ENCODE results near the gene NAE1.

NAE1 gene

DNA sequence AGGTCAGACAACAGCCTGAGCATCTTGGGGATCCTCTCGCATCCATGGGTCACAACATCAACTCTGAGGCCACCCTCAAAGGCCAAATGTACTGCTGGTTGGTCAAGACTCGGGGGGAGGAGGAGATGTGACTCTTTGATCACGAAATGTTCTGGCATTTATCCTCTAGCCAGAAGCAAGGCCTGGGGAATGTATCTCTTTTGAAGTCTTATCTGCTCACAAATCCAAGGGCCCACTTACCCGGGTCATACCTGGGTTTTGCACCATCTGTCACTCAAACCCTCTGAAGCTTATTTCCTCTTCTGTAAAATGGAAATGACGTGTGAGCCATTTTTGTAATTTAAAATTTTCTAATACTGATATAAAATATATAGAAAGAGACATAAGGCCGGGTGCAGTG lies 26.7 kb upstream of the NAE1 start:
- H3K4me3 ChIP-seq (ENCODE audit: low read depth, low read length) = no peak overlapping the region
- no peak for DNase-seq (ENCODE audit: low read depth)
- TF ChIP-seq, protein P1, sequence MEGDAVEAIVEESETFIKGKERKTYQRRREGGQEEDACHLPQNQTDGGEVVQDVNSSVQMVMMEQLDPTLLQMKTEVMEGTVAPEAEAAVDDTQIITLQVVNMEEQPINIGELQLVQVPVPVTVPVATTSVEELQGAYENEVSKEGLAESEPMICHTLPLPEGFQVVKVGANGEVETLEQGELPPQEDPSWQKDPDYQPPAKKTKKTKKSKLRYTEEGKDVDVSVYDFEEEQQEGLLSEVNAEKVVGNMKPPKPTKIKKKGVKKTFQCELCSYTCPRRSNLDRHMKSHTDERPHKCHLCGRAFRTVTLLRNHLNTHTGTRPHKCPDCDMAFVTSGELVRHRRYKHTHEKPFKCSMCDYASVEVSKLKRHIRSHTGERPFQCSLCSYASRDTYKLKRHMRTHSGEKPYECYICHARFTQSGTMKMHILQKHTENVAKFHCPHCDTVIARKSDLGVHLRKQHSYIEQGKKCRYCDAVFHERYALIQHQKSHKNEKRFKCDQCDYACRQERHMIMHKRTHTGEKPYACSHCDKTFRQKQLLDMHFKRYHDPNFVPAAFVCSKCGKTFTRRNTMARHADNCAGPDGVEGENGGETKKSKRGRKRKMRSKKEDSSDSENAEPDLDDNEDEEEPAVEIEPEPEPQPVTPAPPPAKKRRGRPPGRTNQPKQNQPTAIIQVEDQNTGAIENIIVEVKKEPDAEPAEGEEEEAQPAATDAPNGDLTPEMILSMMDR (IDR thresholded peaks at IDR 0.05; ENCODE audit: control insufficient read depth, extremely low read depth, insufficient read depth) = no peak

DNA sequence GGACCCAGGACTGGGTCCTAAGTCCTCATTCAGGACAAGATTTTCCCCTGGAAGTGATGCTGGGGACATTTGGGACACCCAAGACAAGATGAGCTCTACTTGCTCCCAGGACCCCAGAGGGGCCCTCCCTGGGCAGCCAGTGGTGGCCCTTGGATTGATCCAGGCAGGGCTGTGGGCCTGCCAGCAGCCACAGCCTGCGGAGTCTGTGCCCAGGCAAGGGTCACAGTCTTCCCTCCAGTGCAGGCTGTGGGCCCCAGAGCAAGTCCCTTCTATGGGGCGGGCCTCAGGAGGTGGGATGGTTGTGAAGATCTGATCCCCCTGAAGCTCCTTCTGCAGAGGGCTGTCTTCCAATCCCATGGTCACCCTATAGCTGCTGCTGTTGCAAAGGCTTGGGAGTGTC lies 26.0 kb upstream of the NAE1 start:
- no peak overlapping the region for H3K4me3 ChIP-seq (ENCODE audit: low read depth, low read length)
- TF ChIP-seq, protein P1 (IDR thresholded peaks at IDR 0.05; ENCODE audit: control insufficient read depth, extremely low read depth, insufficient read depth) = no peak
- no peak for DNase-seq (ENCODE audit: low read depth)

DNA sequence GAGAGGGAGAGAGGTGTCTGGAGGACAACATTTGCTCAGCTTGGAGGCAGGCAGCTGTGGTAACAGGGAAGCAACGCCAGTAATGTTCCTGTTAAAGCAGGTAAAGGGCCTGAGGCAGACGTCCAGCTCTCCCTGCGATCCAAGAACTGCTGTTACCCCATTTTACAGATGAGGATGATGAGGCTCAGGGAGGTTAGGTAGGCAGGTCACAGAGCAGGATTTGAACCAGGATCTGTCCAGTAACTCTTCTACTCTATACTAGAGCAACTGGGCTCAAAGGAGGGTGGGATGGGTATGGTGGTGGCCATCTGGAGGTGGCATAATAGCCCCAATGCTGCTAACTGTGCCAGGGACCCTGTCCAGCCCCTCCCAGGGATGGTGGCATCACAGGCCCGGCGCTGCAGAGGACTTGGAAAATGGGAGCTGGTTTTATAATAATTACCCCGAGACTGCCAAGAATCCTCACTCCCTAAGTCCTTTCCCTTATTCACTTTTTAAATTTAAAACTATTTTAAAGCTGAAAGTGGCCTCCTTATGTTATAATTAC lies 25.5 kb upstream of the NAE1 start:
- TF ChIP-seq, protein P1 (IDR thresholded peaks at IDR 0.05; ENCODE audit: control insufficient read depth, extremely low read depth, insufficient read depth) = no peak
- no peak for DNase-seq (ENCODE audit: low read depth)
- H3K4me3 ChIP-seq (ENCODE audit: low read depth, low read length) = no peak overlapping the region

DNA sequence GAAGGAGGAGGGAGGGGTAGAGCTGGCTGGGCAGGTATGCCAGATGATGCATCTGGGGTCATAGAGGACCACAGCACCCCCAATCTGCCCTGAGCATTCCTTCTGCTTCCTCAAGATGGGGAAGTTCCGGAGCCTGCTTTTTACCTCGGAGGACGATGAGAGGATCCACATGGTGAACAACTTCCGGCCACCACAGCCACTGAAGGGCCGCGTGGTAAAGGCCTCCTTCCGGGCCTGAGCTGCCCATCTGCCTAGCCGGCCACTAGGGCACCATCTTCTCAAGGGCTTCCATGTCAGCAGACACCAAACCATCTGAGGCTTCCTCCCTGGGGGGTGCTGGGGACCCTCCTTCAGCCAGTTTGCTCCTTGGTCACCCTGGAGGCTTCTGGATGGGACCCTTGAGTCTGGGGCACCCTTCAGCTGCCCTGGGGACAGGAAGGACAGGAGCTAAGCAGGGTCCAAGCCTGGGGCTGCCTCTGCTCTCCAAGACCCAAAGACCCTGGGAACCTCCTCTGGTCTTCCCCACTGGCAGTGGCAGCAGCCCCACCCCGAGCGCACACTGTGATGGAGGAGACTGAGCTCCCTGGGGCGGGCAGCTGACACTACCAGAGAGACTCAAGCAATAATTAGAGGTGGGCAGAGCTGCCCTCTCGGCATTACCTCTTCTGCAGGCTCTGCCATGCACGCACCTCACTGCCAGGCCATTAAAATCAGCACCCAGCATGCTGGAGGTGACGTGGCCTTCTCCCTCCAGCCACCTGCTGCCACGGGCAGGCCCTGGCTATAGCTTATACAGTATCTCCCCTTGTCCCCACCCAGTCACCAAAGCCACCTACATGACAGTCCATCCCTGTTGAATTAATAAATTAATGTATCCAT lies 22.7 kb upstream of the NAE1 start:
- DNase-seq (ENCODE audit: low read depth) = no peak
- TF ChIP-seq, protein P1 (IDR thresholded peaks at IDR 0.05; ENCODE audit: control insufficient read depth, extremely low read depth, insufficient read depth) = no peak
- H3K4me3 ChIP-seq (ENCODE audit: low read depth, low read length) = no peak overlapping the region

DNA sequence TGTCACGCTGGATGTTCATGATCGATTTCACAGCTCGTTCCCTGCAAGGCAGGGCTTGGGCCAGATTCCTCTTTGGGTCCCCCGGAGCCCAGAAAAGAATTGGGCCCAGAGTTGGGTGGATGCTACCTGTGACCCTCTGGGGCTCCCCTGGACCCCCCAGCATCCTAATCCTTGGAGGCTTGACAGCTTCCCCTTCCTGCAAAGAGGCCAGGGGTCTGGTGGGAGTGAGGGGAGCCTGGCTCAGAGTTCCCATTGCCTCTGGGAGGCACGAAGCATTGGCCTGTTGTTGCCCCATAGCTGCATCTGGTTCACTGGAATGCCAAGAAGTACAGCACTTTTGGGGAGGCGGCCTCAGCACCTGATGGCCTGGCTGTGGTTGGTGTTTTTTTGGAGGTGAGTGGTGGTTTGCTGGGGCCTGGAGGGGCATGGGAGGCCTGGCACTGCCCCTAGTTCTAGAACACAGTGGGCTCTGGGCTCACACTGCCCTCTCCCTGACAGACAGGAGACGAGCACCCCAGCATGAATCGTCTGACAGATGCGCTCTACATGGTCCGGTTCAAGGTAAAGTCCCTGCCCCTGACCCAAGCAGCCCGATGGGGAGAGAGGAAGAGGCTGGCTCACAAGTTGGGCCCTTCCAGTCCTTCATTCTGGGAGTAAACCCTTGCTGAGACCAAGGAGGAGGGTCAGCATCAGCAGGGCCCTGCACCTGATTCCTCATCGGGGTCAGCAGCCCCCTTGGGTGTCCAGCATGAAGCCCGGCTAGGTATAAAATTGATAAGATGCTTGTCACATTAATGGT lies 20.6 kb upstream of the NAE1 start:
- DNase-seq (ENCODE audit: low read depth) = no peak
- TF ChIP-seq, protein P1 (IDR thresholded peaks at IDR 0.05; ENCODE audit: control insufficient read depth, extremely low read depth, insufficient read depth) = no peak
- H3K4me3 ChIP-seq (ENCODE audit: low read depth, low read length) = no peak overlapping the region

DNA sequence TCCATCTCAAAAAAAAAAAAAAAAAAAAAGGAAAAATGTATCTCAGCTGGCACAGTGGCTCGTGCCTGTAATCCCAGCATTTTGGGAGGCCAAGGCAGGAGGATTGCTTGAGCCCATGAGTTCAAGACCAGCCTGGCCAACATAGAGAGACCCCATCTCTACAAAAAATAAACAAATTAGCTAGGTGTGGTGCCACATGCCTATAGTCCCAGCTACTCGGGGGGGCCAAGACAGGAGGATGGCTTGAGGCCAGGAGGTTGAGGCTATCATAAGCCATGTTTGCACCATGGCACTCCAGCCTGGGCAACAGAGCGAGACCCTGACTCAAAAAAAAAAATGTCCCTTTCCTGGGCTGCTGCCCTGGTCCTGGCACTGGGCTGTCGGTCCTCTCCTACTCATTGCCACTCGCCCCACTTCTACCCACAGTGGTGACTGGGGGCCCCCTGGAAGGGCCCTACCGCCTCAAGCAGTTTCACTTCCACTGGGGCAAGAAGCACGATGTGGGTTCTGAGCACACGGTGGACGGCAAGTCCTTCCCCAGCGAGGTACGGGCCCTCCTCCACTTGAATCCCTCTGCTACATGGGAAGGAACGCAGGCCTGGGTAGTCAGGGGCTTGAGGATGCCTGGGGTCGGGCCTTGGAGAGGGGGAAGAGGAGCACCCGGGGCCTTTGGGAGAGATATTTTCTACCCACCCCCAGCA lies 19.5 kb upstream of the NAE1 start:
- no peak for DNase-seq (ENCODE audit: low read depth)
- TF ChIP-seq, protein P1 (IDR thresholded peaks at IDR 0.05; ENCODE audit: control insufficient read depth, extremely low read depth, insufficient read depth) = no peak
- H3K4me3 ChIP-seq (ENCODE audit: low read depth, low read length) = no peak overlapping the region
